K562 (cell line): ENCODE measurements around the gene ST6GAL1. TPM values are rescaled to one million over a fixed set of nuclear protein-coding genes. Genes with fewer than 3 reads are reported as not detected.

Experiments
- EP300 ChIP-seq: IDR thresholded peaks from 2 replicates; pipeline ENCODE4 v1.6.1; 2012; ENCODE audit warnings: low read length, improper control_type of control experiment
- HDAC6 ChIP-seq: IDR thresholded peaks from 2 replicates; pipeline ENCODE4 v1.6.1; 2012; ENCODE audit warnings: low read depth, mild to moderate bottlenecking, control low read depth, inconsistent platforms, low read length, moderate library complexity
- JUNB ChIP-seq: fragments of 450-650 bp; formaldehyde crosslinking; conservative IDR thresholded peaks from 2 replicates; pipeline ENCODE4 v1.4.0; 2020; ENCODE audit warnings: mild to moderate bottlenecking
- JUND ChIP-seq, 2 experiments: IDR thresholded peaks; 2 replicates in 1 of 2; 3 replicates in 1 of 2; pipeline ENCODE4 v1.6.1; 2011; ENCODE audit warnings: borderline replicate concordance in 2 of 2, low read depth in 2 of 2, low read length in 2 of 2, improper control_type of control experiment in 1 of 2, missing biosample characterization in 1 of 2, missing genetic modification characterization in 1 of 2, missing genetic modification reagents in 1 of 2
- KAT8 ChIP-seq: fragments of 450-650 bp; IDR thresholded peaks from 2 replicates; pipeline ENCODE4 v1.6.1; 2016; ENCODE audit warnings: low read depth, mild to moderate bottlenecking
- KDM1A ChIP-seq, 2 experiments: fragments of 450-650 bp; IDR thresholded peaks; 2 replicates each; pipeline ENCODE4 v1.6.1; 2016; ENCODE audit warnings: mild to moderate bottlenecking in 2 of 2
- KDM4B ChIP-seq, 2 experiments: fragments of 450-650 bp in 1 of 2; sonication (generic) in 1 of 2; IDR thresholded peaks; 2 replicates each; pipeline ENCODE4 v1.6.1; 2016 to 2017; ENCODE audit warnings: borderline replicate concordance in 2 of 2, antibody characterized with exemption in 1 of 2, low read depth in 1 of 2, mild to moderate bottlenecking in 1 of 2
- NR1H2 ChIP-seq: sonication (generic); formaldehyde crosslinking; IDR thresholded peaks from 2 replicates; pipeline ENCODE4 v1.4.0; 2020; ENCODE audit warnings: mild to moderate bottlenecking, missing genetic modification reagents
- RB1 ChIP-seq: fragments of 450-650 bp; IDR thresholded peaks from 2 replicates; pipeline ENCODE4 v1.6.1; 2017; ENCODE audit warnings: low read depth, mild to moderate bottlenecking
- RBM14 ChIP-seq: fragments of 200-400 bp; formaldehyde crosslinking; IDR thresholded peaks from 2 replicates; pipeline ENCODE4 v1.6.1; 2018; ENCODE audit warnings: low read depth, mild to moderate bottlenecking, low read length, moderate library complexity, borderline replicate concordance; ENCODE audit not compliant: insufficient read depth
- RBM34 ChIP-seq: fragments of 200-400 bp; formaldehyde crosslinking; IDR thresholded peaks from 2 replicates; pipeline ENCODE4 v1.6.1; 2018; ENCODE audit warnings: low read length, borderline replicate concordance; ENCODE audit not compliant: insufficient read depth
- SMARCE1 ChIP-seq: fragments of 450-650 bp; IDR thresholded peaks from 2 replicates; pipeline ENCODE4 v1.7.1; 2016; ENCODE audit warnings: mild to moderate bottlenecking
- ZNF282 ChIP-seq: sonication (generic); formaldehyde crosslinking; IDR thresholded peaks from 2 replicates; pipeline ENCODE4 v1.8.1; 2023; ENCODE audit warnings: missing genetic modification reagents
- ZNF583 ChIP-seq: fragments of 250-450 bp; sonication (Bioruptor Pico); IDR thresholded peaks from 2 replicates; pipeline ENCODE4 v1.4.0; 2020
- polyA plus RNA-seq, 8 experiments: library from polyadenylated mRNA; depleted of rRNA in 4 of 8; stranded (reverse) in 5 of 8; unstranded in 3 of 8; fragments of >200 nt; fragmentation: Nextera tagmentation in 2 of 8; fragmentation: Illumina TruSeq in 1 of 8; extraction: Ambion mirVana in 2 of 8; extraction: Trizol in 1 of 8; gene quantifications; 2 replicates each; pipeline versions ENCODE4 v1.2.1 to v1.2.3, GENCODE V29; 2011 to 2014; ENCODE audit warnings: inconsistent platforms in 1 of 8, missing spikeins in 1 of 8
- total RNA-seq, 7 experiments: library from RNA; depleted of rRNA in 6 of 7; stranded (reverse); fragments of >200 nt in 6 of 7; fragmentation: Illumina TruSeq in 2 of 7; extraction: Trizol in 2 of 7; gene quantifications; 2 replicates each; pipeline versions ENCODE4 v1.2.1 to v1.2.3, GENCODE V29; 2011 to 2021; ENCODE audit warnings: low replicate concordance in 1 of 7
- TF ChIP-seq, protein P1 (sequence below): sonication (generic); formaldehyde crosslinking; IDR thresholded peaks from 2 replicates; pipeline ENCODE4 v1.8.1; 2023; ENCODE audit warnings: mild to moderate bottlenecking, missing genetic modification reagents
- TF ChIP-seq, protein P2 (sequence below): fragments of 250-450 bp; sonication (Bioruptor Pico); IDR thresholded peaks from 2 replicates; pipeline ENCODE4 v1.5.0; 2021
- TF ChIP-seq, protein P3 (sequence below): fragments of 450-650 bp; IDR thresholded peaks from 2 replicates; pipeline ENCODE4 v1.6.1; 2016; ENCODE audit warnings: low read depth, mild to moderate bottlenecking, moderate library complexity
- TF ChIP-seq, protein P4 (sequence below): fragments of 250-450 bp; sonication (Bioruptor Pico); IDR thresholded peaks from 2 replicates; pipeline ENCODE4 v1.4.0; 2020; ENCODE audit warnings: mild to moderate bottlenecking
- TF ChIP-seq, protein P5 (sequence below): conservative IDR thresholded peaks from 2 replicates; pipeline ENCODE4 v1.6.1; 2011; ENCODE audit warnings: low read depth, mild to moderate bottlenecking, low read length; ENCODE audit not compliant: control insufficient read depth

ST6GAL1 gene
- total and polyA plus RNA-seq, 9 of the 15 experiments (the other 6 are each of a cell fraction or from before 2014, with no cell fraction given) = 31.9 to 145 (median 71.0) TPM

DNA sequence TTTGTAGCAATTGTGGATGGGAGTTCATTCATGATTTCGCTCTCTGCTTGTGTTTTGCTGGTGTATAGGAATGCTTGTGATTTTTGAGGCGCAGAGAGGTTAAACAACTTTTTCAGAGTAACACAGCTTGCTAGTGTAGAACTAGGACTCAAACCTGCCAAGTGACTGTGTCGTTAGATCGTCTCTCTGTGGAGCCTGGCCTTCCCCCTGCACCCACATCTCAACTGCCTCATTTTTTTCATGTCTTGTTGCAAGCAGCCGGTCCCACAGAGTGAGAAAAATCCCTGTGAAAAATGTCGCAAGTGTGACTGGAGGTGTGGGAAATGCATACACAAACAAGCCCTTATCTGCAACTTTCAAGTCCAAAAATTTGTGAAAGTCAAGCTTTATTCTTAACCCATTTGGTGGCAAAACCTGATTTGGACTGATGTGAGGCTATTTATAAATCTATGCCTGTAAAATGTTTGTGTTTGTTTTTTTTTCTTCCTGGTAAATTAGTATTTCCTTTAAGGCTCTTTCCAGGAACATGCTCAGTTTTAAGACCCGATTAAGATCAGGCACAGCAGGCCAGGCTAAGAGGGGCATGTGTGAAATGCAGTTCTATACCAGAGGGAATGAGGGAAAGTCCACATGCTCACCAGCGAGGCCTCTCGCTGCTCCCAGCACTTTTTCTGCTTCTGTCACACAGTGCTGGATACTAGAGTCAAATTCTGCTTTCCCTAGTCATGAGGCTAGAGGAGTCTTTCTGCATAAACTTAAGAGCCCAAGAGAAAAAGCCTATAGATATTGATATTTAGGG, 25.8 kb downstream of the ST6GAL1 start (continued):
- TF ChIP-seq RBM34 (no peak), KDM4B (IDR thresholded peaks at IDR 0.05; ENCODE audit: borderline replicate concordance in 2 of 2, low read depth in 1 of 2) (no peak), NR1H2 (CRISPR knock-in tag) (no peak), KDM1A (IDR thresholded peaks at IDR 0.05) (peak; percentile 48 to 65; a peak in 3 of 4 replicates), HDAC6 (no peak), KAT8 (no peak), RBM14 (no peak), ZNF583 (CRISPR knock-in tag) (no peak), ZNF282 (CRISPR knock-in tag) (no peak), RB1 (no peak), JUNB (CRISPR knock-in tag) (no peak), EP300 (0 out of 2 replicates have a peak, but pooled peaks have one; percentile 16), SMARCE1 (0 out of 2 replicates have a peak, but pooled peaks have one; percentile 32), JUND (IDR thresholded peaks at IDR 0.05; ENCODE audit: borderline replicate concordance, low read depth, low read length) (0 out of 2 replicates have a peak, but pooled peaks have one; percentile 5), JUND (tag; IDR thresholded peaks at IDR 0.05; ENCODE audit: borderline replicate concordance, low read depth, low read length) (no peak; the same call in 2 of the 3 replicates)
- TF ChIP-seq, protein P1, sequence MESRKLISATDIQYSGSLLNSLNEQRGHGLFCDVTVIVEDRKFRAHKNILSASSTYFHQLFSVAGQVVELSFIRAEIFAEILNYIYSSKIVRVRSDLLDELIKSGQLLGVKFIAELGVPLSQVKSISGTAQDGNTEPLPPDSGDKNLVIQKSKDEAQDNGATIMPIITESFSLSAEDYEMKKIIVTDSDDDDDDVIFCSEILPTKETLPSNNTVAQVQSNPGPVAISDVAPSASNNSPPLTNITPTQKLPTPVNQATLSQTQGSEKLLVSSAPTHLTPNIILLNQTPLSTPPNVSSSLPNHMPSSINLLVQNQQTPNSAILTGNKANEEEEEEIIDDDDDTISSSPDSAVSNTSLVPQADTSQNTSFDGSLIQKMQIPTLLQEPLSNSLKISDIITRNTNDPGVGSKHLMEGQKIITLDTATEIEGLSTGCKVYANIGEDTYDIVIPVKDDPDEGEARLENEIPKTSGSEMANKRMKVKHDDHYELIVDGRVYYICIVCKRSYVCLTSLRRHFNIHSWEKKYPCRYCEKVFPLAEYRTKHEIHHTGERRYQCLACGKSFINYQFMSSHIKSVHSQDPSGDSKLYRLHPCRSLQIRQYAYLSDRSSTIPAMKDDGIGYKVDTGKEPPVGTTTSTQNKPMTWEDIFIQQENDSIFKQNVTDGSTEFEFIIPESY (CRISPR knock-in tag) = no peak
- TF ChIP-seq, protein P2, sequence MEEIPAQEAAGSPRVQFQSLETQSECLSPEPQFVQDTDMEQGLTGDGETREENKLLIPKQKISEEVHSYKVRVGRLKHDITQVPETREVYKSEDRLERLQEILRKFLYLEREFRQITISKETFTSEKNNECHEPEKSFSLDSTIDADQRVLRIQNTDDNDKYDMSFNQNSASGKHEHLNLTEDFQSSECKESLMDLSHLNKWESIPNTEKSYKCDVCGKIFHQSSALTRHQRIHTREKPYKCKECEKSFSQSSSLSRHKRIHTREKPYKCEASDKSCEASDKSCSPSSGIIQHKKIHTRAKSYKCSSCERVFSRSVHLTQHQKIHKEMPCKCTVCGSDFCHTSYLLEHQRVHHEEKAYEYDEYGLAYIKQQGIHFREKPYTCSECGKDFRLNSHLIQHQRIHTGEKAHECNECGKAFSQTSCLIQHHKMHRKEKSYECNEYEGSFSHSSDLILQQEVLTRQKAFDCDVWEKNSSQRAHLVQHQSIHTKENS (CRISPR knock-in tag) = no peak
- TF ChIP-seq, protein P3, sequence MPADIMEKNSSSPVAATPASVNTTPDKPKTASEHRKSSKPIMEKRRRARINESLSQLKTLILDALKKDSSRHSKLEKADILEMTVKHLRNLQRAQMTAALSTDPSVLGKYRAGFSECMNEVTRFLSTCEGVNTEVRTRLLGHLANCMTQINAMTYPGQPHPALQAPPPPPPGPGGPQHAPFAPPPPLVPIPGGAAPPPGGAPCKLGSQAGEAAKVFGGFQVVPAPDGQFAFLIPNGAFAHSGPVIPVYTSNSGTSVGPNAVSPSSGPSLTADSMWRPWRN = no peak
- TF ChIP-seq, protein P4, sequence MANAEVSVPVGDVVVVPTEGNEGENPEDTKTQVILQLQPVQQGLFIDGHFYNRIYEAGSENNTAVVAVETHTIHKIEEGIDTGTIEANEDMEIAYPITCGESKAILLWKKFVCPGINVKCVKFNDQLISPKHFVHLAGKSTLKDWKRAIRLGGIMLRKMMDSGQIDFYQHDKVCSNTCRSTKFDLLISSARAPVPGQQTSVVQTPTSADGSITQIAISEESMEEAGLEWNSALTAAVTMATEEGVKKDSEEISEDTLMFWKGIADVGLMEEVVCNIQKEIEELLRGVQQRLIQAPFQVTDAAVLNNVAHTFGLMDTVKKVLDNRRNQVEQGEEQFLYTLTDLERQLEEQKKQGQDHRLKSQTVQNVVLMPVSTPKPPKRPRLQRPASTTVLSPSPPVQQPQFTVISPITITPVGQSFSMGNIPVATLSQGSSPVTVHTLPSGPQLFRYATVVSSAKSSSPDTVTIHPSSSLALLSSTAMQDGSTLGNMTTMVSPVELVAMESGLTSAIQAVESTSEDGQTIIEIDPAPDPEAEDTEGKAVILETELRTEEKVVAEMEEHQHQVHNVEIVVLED (CRISPR knock-in tag) = no peak
- TF ChIP-seq, protein P5, sequence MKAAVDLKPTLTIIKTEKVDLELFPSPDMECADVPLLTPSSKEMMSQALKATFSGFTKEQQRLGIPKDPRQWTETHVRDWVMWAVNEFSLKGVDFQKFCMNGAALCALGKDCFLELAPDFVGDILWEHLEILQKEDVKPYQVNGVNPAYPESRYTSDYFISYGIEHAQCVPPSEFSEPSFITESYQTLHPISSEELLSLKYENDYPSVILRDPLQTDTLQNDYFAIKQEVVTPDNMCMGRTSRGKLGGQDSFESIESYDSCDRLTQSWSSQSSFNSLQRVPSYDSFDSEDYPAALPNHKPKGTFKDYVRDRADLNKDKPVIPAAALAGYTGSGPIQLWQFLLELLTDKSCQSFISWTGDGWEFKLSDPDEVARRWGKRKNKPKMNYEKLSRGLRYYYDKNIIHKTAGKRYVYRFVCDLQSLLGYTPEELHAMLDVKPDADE = no peak
